Mucosa of rectum (tissue), 2 donors: ENCODE results near the gene SORCS2.

ENCODE experiments used
- H3K27ac ChIP-seq, 2 donors: one replicate each; pipeline ENCODE4 v1.7.0; 2013; ENCODE audit warnings: inconsistent platforms in 2 of 2, low read depth in 2 of 2, low read length in 2 of 2
- H3K27me3 ChIP-seq, 2 donors: one replicate each; pipeline ENCODE4 v1.7.0; 2013; ENCODE audit warnings: low read length in 2 of 2; ENCODE audit not compliant: control insufficient read depth in 2 of 2, insufficient read depth in 2 of 2
- H3K36me3 ChIP-seq, 2 donors: one replicate each; pipeline ENCODE4 v1.7.0; 2013; ENCODE audit warnings: low read length in 2 of 2; ENCODE audit not compliant: control insufficient read depth in 2 of 2, insufficient read depth in 2 of 2
- H3K4me1 ChIP-seq, 2 donors: one replicate each; pipeline ENCODE4 v1.7.0; 2013; ENCODE audit warnings: low read length in 2 of 2, mild to moderate bottlenecking in 1 of 2; ENCODE audit not compliant: control insufficient read depth in 2 of 2, insufficient read depth in 2 of 2
- H3K4me3 ChIP-seq, 2 donors: one replicate each; pipeline ENCODE4 v1.7.0; 2013; ENCODE audit warnings: low read length in 2 of 2
- H3K9ac ChIP-seq, 2 donors: one replicate each; pipeline ENCODE4 v1.7.0; 2013; ENCODE audit warnings: low read length in 2 of 2, low read depth in 1 of 2, mild to moderate bottlenecking in 1 of 2
- H3K9me3 ChIP-seq, 2 donors: one replicate each; pipeline ENCODE4 v1.7.0; 2013; ENCODE audit warnings: low read length in 2 of 2; ENCODE audit not compliant: control insufficient read depth in 2 of 2
- donor health status: healthy.
- donor health status: Normal muscosa, but diverticular disease.

SORCS2 gene

DNA sequence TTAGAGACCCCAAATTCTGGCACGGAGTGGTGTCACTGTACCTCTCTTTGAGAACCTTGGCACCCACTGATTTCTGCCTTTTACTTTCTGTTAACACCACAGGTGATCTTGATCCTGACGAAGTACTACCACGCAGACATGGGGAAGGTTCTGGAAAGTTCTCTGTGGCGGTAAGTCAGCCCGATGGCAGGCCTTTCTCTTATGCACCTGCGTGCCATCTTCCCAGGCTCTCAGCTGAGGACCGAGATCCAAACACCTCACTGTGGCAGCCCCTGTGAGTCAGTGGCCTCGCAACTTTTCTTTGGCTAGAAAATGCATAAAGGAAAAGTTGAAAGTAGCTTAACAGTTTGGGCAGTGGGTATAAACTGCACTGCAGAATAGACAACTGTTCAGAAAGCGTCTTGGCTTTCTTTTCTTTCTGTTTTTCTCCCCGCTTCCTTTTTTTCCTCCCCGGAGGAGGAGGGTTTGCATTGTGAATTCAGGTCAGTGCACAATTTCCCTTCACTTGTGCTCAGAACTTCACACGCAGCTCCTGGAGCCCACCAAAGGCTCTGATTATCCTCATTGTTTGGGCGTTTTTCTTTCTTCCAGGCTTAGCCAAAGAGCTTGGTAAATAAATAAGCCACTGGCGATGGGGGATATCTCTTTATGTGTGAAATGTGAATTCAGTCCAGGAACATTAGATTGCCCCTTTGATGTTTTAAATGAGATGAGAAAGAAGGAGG lies 204.0 kb downstream of the SORCS2 start:
- no peaks in the 10 kb centered on the region for H3K9me3 ChIP-seq
- no peak overlapping the region for H3K4me3 ChIP-seq
- H3K4me1 ChIP-seq = peaks cover 0 to 2% of the 10 kb centered on the region in 2 donors
- peaks cover 0 to 4% of the 10 kb centered on the region in 2 donors for H3K27me3 ChIP-seq
- H3K27ac ChIP-seq = no peak overlapping the region
- no peak overlapping the region for H3K9ac ChIP-seq
- H3K36me3 ChIP-seq = no peaks in the 10 kb centered on the region

DNA sequence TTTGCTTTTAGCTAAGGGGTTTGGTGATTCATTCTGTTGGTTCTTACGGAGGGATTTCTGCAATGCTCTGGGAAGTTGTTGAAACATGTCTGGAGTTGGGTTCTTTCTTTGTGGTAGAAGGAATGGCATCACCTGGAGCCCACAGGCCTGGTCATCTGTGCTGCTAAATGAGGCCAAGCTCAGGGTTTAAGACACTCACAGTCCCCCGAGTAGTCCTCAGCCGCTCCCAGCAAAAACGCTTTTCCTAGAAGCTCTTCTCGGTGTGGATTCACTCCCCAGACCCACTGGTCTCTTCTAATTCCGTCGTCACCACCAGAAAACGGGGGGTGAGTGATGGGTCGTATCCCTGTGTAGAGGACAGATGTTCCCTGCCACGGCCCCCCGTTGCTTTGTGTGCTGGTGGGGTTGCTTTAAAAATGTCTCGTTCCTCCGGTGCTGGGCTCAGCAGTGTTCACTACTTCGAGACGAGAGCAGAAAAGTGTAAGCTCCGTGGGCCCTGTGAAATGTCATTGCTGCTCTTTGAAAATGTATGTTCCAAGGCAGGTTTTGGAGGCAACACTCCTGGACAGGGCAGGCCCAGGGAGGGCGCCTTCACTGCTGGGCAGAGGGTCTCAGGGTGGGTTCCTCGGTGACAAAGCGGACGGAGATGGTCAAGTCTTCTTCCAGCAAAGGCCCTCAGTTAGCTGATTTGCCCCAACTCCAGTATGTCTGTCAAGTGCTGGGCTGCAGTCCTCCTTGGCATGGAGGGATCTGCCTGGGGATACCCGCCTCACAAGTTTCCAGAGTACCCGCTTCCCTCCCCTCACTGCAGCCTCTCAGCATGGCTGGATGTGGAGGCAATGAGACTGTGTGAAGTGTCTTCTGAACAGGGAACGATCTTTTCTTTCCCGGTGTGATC lies 205.1 kb downstream of the SORCS2 start:
- H3K36me3 ChIP-seq = no peaks in the 10 kb centered on the region
- H3K27ac ChIP-seq = no peak overlapping the region
- H3K4me3 ChIP-seq = no peak overlapping the region
- no peaks in the 10 kb centered on the region for H3K9me3 ChIP-seq
- H3K27me3 ChIP-seq = no peaks in the 10 kb centered on the region
- H3K4me1 ChIP-seq = peaks cover 0 to 2% of the 10 kb centered on the region in 2 donors
- H3K9ac ChIP-seq = no peak overlapping the region

DNA sequence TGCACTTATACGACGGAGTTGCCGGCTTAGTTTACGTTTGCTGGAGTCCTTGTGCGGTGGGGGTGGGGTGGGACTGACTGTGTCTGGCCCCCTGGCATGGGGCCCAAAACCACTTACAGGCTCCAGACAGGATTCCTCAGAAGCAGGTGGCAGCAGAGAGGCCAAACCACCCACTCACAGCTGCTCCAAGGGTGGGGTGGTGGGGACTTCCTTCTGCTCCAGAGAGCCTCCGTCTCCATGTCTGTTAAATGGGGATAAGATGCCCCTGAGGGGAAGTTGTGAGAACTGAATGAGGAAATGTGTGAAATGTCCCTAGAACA lies 205.7 kb downstream of the SORCS2 start:
- Histone ChIP-seq H3K9me3 (no peaks in the 10 kb centered on the region), H3K4me3 (no peak overlapping the region), H3K4me1 (peaks cover 0 to 2% of the 10 kb centered on the region in 2 donors), H3K27me3 (no peaks in the 10 kb centered on the region), H3K9ac (no peak overlapping the region), H3K36me3 (no peaks in the 10 kb centered on the region), H3K27ac (no peak overlapping the region)

DNA sequence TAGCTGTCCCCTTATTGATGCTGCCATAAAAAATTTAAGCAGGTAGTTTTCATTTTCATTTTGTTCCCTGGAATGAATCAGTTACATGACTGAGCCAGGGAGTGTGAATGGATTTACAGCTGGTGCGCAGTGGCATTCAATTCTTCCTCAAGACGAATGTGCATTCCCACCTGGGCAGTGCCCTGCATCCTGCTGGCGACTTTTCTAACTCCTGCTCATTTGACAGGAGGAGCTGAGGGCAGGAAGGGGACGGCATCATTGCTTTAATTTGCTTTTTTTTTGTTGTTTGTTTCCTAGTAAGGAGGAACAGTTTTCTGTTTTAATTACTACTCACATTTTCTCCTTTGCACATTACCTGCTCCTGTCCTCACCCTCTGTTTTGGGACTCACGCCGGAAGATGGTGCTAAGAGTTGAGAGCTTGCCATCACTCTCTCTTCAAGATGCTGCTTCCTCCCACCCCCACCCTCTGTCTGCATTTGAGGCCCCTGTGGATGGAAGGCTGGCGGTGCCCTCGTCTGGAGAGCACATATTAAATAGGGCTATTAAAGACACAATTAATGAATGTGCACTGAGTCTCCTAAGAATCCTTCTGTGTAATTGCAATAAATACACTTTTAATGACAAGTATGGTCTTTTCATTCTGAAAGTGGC lies 206.6 kb downstream of the SORCS2 start:
- Histone ChIP-seq H3K27ac (no peak overlapping the region), H3K4me1 (peaks cover 0 to 2% of the 10 kb centered on the region in 2 donors), H3K9me3 (no peaks in the 10 kb centered on the region), H3K4me3 (no peak overlapping the region), H3K27me3 (no peaks in the 10 kb centered on the region), H3K36me3 (no peaks in the 10 kb centered on the region), H3K9ac (no peak overlapping the region)

DNA sequence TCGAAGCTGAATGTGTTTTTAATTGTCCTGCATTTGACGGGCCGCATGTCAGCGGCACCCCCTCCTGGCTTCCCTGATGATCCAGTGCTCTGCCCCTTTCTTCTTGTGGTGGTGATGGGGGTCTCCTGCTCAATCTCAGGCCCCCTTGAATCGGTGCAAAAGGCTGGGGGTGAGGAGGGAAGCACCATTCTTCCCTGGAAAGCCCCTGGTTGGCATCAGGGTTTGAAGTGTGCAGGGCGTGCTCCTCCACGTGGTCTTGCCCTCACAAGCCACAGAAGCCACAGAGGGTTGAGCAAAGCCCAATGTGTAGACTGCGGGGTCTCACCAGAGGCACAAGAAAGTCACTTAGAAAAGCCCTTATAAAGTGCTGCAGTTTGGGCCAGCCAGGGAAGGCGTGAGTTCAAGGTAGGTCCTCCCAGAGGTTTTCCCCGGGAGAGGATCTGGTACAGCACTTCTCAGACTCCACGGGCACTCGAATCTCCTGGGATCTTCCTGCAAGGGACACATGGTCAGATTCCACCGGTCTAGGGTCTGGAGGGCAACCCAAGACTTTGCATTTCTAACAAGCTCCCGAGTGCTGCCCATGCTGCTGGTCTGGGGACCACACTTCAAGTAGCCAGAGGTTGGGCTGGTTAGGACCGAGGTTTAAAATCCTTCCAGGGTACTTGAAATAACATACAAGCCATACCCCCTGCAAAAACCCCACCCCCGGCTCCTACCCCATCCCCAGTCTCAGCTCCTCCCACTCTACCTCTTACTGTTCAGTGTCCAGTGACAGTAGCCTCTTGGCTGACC lies 207.3 kb downstream of the SORCS2 start:
- Histone ChIP-seq H3K9ac (no peak overlapping the region), H3K9me3 (no peaks in the 10 kb centered on the region), H3K27ac (no peak overlapping the region), H3K27me3 (no peaks in the 10 kb centered on the region), H3K4me3 (no peak overlapping the region), H3K4me1 (peaks cover 0 to 2% of the 10 kb centered on the region in 2 donors), H3K36me3 (no peaks in the 10 kb centered on the region)

DNA sequence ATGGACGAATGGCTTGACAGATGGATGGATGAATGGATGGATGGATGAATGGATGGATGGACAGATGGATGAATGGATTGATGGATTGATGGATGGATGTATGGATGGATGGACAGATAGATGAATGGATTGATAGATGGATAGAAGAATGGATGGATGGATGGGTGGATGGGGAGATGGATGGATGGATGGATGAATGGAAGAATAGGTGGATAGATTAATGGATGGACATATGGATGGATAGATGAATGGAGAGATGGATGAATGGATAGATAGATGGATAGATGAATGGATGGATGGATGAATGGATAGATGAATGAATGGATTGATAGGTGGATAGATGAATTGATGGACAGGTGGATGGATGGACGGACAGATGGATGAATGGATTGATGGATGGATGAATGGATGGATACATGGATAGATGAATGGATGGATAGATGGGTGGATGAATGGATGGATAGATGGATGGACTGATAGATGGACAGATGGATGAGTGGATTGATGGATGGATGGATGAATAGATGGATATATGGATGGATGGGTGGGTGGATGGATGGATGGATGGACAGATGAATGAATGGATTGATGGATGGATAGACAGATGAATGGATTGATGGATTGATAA lies 208.4 kb downstream of the SORCS2 start:
- no peaks in the 10 kb centered on the region for H3K36me3 ChIP-seq
- peaks cover 0 to 2% of the 10 kb centered on the region in 2 donors for H3K4me1 ChIP-seq
- no peaks in the 10 kb centered on the region for H3K27me3 ChIP-seq
- H3K4me3 ChIP-seq = no peak overlapping the region
- no peak overlapping the region for H3K27ac ChIP-seq
- H3K9me3 ChIP-seq = no peaks in the 10 kb centered on the region
- no peak overlapping the region for H3K9ac ChIP-seq

DNA sequence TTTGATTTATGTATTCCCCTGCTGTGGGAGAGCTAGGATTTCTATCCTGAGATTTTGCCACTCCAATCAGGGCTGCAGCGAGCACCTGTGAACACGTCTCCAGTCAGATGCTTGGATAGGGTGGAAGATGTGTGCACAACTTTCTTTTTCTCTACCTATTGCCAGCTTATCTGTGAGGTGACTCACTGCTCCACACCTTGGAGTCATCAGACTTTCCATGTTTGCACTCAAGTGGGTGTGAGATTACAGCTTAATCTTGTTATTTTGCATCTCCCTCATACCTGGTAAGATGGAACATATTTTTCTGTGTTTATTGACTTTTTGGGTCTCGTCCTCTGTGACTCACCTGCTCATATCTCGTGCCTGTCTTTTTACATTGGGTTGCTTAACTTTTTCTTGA lies 210.2 kb downstream of the SORCS2 start:
- H3K27ac ChIP-seq = no peak overlapping the region
- H3K9ac ChIP-seq = no peak overlapping the region
- no peaks in the 10 kb centered on the region for H3K9me3 ChIP-seq
- H3K4me3 ChIP-seq = no peak overlapping the region
- H3K27me3 ChIP-seq = no peaks in the 10 kb centered on the region
- H3K36me3 ChIP-seq = no peaks in the 10 kb centered on the region
- H3K4me1 ChIP-seq = peaks cover 0 to 2% of the 10 kb centered on the region in 2 donors

DNA sequence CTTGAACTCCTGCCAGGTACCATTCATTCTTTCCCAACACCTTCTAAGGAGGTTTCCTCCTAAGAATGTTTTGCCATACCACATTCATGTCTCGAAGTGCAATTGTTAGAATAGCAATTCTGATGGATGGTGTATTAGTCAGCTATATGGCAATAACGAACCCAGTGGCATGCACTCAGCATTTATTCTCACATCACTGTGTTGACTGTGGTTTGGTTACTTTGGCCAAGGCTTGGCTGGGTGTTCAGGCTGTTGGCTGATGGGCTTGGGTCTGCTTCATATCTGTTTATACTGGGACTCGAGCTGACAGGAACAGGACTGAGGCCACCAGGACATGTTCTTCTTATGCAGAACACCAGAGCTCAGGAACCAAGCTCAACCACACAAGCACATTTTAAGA lies 210.7 kb downstream of the SORCS2 start:
- Histone ChIP-seq H3K36me3 (no peaks in the 10 kb centered on the region), H3K9me3 (no peaks in the 10 kb centered on the region), H3K4me1 (no peaks in the 10 kb centered on the region), H3K27me3 (no peaks in the 10 kb centered on the region), H3K9ac (no peak overlapping the region), H3K27ac (no peak overlapping the region), H3K4me3 (no peak overlapping the region)

DNA sequence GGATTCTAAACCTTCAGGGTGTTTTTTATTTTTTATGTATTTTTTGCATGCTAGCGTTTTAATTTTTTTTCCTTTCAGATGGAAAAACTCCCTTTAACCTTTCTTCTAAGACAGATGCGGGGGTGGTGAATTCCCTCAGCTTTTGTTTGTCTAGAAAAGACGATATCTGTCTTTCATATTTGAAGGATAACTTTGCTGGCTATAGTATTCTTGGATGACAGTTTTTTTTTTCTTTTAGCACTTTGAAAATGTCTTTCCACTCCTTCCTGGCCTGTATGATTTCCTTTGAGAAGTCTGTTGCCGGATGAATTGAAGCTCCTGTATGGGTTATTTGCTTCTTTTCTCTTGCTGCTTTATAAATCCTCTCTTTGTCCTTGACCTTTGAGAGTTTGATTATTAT lies 215.8 kb downstream of the SORCS2 start:
- no peaks in the 10 kb centered on the region for H3K9me3 ChIP-seq
- H3K27me3 ChIP-seq = no peaks in the 10 kb centered on the region
- no peak overlapping the region for H3K27ac ChIP-seq
- no peaks in the 10 kb centered on the region for H3K4me1 ChIP-seq
- H3K4me3 ChIP-seq = no peak overlapping the region
- no peak overlapping the region for H3K9ac ChIP-seq
- no peaks in the 10 kb centered on the region for H3K36me3 ChIP-seq
